H1 (cell line): ENCODE data around the gene CHD6. TPM values are rescaled to one million over a fixed set of nuclear protein-coding genes. Genes with fewer than 3 reads are reported as not detected.

Experiments
- ATF2 ChIP-seq: IDR thresholded peaks from 2 replicates; pipeline ENCODE4 v1.6.1; 2012; ENCODE audit warnings: low read length, inconsistent platforms
- SIN3A ChIP-seq, 2 experiments: IDR thresholded peaks in 1 of 2; conservative IDR thresholded peaks in 1 of 2; 2 replicates each; pipeline ENCODE4 v1.6.1; 2011 to 2012; ENCODE audit warnings: low read length in 2 of 2, improper control_type of control experiment in 1 of 2, low read depth in 1 of 2, mild to moderate bottlenecking in 1 of 2
- polyA plus RNA-seq, 7 experiments: library from polyadenylated mRNA; depleted of rRNA in 3 of 7; stranded (reverse) in 5 of 7; unstranded in 2 of 7; fragments of >200 nt in 5 of 7; fragments of 200-250 nt in 2 of 7; gene quantifications; 1 replicate in 5 of 7; 2 replicates in 1 of 7; 4 replicates in 1 of 7; pipeline versions ENCODE4 v1.2.1 to v1.2.3, GENCODE V29; 2011 to 2013; ENCODE audit warnings: missing spikeins in 2 of 7, mixed read lengths in 2 of 7
- total RNA-seq: library from RNA; stranded (reverse); fragmentation: NEBNext Ultra II Directional; extraction: Animal tissue kit (Norgen Biotek cat#: 25700); gene quantifications from 2 replicates; pipeline ENCODE4 v1.2.1, GENCODE V29; 2021

Gene CHD6
- total and polyA plus RNA-seq, 2 of the 8 experiments (the other 6 are each of a cell fraction or from before 2014, with no cell fraction given) = 11.1 to 62.9 TPM

- TF ChIP-seq SIN3A (conservative IDR thresholded peaks at IDR 0.05 in 1 of 2, IDR thresholded peaks at IDR 0.05 in 1 of 2; ENCODE audit: low read depth in 1 of 2, low read length in 2 of 2) (no peak), ATF2 (no peak)
These were observed 244.0 kb downstream of the CHD6 start (continued) for GRCh38 chr20:41373931-41374920.
